Measurements from ENCODE around the gene ZBTB16. TPM values are rescaled to one million over a fixed set of nuclear protein-coding genes. Genes with fewer than 3 reads are reported as not detected.

The ZBTB16 gene
- total and polyA plus RNA-seq, 4 donors: 8.9 to 140 (median 34.5) TPM

DNA sequence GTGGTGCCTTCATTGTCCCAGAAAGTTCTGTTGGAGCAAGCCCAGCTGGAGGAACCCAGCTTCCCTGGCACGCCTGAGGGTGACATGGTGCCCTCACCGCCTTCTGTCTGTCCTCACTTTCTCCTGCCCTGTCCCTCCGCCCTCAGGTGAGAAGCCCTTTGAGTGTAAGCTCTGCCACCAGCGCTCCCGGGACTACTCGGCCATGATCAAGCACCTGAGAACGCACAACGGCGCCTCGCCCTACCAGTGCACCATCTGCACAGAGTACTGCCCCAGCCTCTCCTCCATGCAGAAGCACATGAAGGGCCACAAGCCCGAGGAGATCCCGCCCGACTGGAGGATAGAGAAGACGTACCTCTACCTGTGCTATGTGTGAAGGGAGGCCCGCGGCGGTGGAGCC, 190.7 kb downstream of the ZBTB16 start:
- no peak overlapping the region for H3K9ac ChIP-seq (ENCODE audit: low read depth in 1 of 2, low read length in 2 of 2)
- H3K4me1 ChIP-seq (ENCODE audit: control insufficient read depth in 4 of 4, insufficient read depth in 4 of 4, low read length in 3 of 4): peaks cover 5 to 14% (median 13%) of the 10 kb centered on the region in 4 donors
- DNase-seq (ENCODE audit: low spot score): no peak
- no peak overlapping the region for H3K4me3 ChIP-seq (ENCODE audit: low read depth in 1 of 3, low read length in 3 of 3)
- H3K36me3 ChIP-seq (ENCODE audit: control insufficient read depth in 4 of 4, insufficient read depth in 3 of 4, low read depth in 1 of 4, low read length in 3 of 4): peaks cover 24 to 63% (median 35%) of the 10 kb centered on the region in 4 donors
- WGBS: 92% methylated on average over 17 of the region's 17 CpGs
- no peak overlapping the region for H3K27ac ChIP-seq (ENCODE audit: low read depth in 1 of 2, low read length in 2 of 2)
- TF ChIP-seq HNF4A (conservative IDR thresholded peaks at IDR 0.05) (no peak), FOXA1 (IDR thresholded peaks at IDR 0.05) (no peak)
- H3K9me3 ChIP-seq (ENCODE audit: control insufficient read depth in 4 of 4, low read length in 3 of 4): no peaks in the 10 kb centered on the region
- no peaks in the 10 kb centered on the region for H3K27me3 ChIP-seq (ENCODE audit: control insufficient read depth in 4 of 4, insufficient read depth in 4 of 4, low read length in 3 of 4)

DNA sequence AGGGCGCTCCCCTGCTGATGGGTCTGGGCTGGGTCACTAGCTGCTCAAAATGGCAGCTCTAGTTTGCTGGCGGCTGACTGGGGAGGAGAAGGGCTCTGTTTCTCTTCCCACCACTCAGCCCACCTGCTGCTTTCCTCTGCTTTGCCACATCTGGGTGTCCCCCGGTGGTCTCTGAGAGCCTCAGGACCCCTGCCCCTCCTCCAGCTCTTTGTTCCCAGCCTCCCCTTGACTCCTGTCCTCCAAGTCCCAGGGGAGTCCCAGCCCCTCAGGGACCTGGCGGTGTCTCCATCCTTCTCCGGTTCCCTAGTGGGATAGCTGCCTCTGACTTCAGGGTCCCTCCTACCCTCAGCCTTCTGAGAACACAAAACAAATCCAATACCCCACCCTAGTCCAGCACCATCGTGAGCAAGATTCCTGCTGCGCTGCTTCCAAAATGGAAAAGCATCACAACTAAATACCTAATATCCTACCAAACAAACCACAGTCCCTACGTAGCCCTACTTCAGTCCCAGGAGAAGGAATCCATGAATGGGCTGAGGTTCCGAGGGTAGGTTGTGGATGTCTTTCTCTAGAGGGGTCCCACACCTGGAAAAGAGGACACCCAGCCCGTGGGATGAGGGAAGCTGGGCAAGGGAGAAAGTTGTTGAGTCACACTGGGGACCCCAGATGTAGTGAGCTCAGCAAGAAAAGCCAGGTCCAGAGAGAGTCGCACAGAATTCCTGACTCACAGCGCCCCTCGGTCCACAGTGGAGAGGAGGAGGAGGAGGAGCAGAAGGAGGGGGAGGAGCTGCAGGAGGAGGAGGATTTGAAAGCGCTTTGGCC, 191.7 kb downstream of the ZBTB16 start:
- peaks cover 5 to 25% (median 20%) of the 10 kb centered on the region in 4 donors for H3K4me1 ChIP-seq (ENCODE audit: control insufficient read depth in 4 of 4, insufficient read depth in 4 of 4, low read length in 3 of 4)
- H3K9ac ChIP-seq (ENCODE audit: low read depth in 1 of 2, low read length in 2 of 2): no peak overlapping the region
- H3K9me3 ChIP-seq (ENCODE audit: control insufficient read depth in 4 of 4, low read length in 3 of 4): no peaks in the 10 kb centered on the region
- no peak overlapping the region for H3K27ac ChIP-seq (ENCODE audit: low read depth in 1 of 2, low read length in 2 of 2)
- no peak overlapping the region for H3K4me3 ChIP-seq (ENCODE audit: low read depth in 1 of 3, low read length in 3 of 3)
- no peaks in the 10 kb centered on the region for H3K27me3 ChIP-seq (ENCODE audit: control insufficient read depth in 4 of 4, insufficient read depth in 4 of 4, low read length in 3 of 4)
- no peak for DNase-seq (ENCODE audit: low spot score)
- no peak for TF ChIP-seq HNF4A (conservative IDR thresholded peaks at IDR 0.05)
- peaks cover 22 to 53% (median 29%) of the 10 kb centered on the region in 4 donors for H3K36me3 ChIP-seq (ENCODE audit: control insufficient read depth in 4 of 4, insufficient read depth in 3 of 4, low read depth in 1 of 4, low read length in 3 of 4)
- WGBS: 93% methylated on average over 14 of the region's 14 CpGs

DNA sequence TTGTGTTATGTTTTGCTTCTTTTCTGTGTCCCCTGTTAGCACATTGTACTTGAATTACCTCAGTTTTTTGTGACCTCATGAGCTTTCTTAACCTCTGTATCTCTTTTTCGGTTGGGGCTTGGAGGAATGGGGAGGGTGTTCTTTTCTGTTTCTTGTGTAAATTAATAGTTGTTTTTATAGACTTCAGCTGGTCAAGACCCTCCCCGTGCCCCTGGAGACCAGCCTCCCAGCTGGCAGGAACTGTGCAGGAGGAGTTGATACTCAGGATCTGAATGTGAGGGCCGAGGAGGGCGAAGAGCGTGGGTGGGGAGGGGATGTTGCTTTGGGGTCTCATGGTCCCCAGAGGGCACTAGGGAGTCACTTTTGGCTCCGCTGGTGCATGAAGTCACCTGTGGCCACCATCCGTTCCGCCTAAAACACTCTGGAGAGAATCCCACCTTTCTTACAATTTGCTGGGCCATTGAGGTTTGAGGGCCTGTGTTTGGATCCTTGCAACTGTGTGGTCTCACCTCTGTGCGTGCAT, 192.4 kb downstream of the ZBTB16 start:
- H3K9ac ChIP-seq (ENCODE audit: low read depth in 1 of 2, low read length in 2 of 2): no peak overlapping the region
- no peaks in the 10 kb centered on the region for H3K27me3 ChIP-seq (ENCODE audit: control insufficient read depth in 4 of 4, insufficient read depth in 4 of 4, low read length in 3 of 4)
- H3K9me3 ChIP-seq (ENCODE audit: control insufficient read depth in 4 of 4, low read length in 3 of 4): no peaks in the 10 kb centered on the region
- no peak overlapping the region for H3K4me3 ChIP-seq (ENCODE audit: low read depth in 1 of 3, low read length in 3 of 3)
- TF ChIP-seq RXRA (IDR thresholded peaks at IDR 0.05) (no peak), RAD21 (IDR thresholded peaks at IDR 0.05) (no peak), NR2F2 (IDR thresholded peaks at IDR 0.05) (no peak), EGR1 (IDR thresholded peaks at IDR 0.05; ENCODE audit: low read depth in 2 of 2) (no peak), HNF4A (conservative IDR thresholded peaks at IDR 0.05) (no peak), HNF4G (IDR thresholded peaks at IDR 0.05) (no peak), FOXA2 (IDR thresholded peaks at IDR 0.05) (no peak), FOXA1 (IDR thresholded peaks at IDR 0.05) (no peak), GABPA (IDR thresholded peaks at IDR 0.05 in 1 of 2, conservative IDR thresholded peaks at IDR 0.05 in 1 of 2) (no peak), YY1 (IDR thresholded peaks at IDR 0.05) (no peak), TAF1 (conservative IDR thresholded peaks at IDR 0.05) (no peak), JUND (IDR thresholded peaks at IDR 0.05) (no peak), SP1 (IDR thresholded peaks at IDR 0.05) (no peak)
- TF ChIP-seq, protein P1, sequence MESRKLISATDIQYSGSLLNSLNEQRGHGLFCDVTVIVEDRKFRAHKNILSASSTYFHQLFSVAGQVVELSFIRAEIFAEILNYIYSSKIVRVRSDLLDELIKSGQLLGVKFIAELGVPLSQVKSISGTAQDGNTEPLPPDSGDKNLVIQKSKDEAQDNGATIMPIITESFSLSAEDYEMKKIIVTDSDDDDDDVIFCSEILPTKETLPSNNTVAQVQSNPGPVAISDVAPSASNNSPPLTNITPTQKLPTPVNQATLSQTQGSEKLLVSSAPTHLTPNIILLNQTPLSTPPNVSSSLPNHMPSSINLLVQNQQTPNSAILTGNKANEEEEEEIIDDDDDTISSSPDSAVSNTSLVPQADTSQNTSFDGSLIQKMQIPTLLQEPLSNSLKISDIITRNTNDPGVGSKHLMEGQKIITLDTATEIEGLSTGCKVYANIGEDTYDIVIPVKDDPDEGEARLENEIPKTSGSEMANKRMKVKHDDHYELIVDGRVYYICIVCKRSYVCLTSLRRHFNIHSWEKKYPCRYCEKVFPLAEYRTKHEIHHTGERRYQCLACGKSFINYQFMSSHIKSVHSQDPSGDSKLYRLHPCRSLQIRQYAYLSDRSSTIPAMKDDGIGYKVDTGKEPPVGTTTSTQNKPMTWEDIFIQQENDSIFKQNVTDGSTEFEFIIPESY (IDR thresholded peaks at IDR 0.05): no peak
- TF ChIP-seq, protein P2, sequence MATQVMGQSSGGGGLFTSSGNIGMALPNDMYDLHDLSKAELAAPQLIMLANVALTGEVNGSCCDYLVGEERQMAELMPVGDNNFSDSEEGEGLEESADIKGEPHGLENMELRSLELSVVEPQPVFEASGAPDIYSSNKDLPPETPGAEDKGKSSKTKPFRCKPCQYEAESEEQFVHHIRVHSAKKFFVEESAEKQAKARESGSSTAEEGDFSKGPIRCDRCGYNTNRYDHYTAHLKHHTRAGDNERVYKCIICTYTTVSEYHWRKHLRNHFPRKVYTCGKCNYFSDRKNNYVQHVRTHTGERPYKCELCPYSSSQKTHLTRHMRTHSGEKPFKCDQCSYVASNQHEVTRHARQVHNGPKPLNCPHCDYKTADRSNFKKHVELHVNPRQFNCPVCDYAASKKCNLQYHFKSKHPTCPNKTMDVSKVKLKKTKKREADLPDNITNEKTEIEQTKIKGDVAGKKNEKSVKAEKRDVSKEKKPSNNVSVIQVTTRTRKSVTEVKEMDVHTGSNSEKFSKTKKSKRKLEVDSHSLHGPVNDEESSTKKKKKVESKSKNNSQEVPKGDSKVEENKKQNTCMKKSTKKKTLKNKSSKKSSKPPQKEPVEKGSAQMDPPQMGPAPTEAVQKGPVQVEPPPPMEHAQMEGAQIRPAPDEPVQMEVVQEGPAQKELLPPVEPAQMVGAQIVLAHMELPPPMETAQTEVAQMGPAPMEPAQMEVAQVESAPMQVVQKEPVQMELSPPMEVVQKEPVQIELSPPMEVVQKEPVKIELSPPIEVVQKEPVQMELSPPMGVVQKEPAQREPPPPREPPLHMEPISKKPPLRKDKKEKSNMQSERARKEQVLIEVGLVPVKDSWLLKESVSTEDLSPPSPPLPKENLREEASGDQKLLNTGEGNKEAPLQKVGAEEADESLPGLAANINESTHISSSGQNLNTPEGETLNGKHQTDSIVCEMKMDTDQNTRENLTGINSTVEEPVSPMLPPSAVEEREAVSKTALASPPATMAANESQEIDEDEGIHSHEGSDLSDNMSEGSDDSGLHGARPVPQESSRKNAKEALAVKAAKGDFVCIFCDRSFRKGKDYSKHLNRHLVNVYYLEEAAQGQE (IDR thresholded peaks at IDR 0.05): no peak
- TF ChIP-seq, protein P3, sequence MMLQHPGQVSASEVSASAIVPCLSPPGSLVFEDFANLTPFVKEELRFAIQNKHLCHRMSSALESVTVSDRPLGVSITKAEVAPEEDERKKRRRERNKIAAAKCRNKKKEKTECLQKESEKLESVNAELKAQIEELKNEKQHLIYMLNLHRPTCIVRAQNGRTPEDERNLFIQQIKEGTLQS (IDR thresholded peaks at IDR 0.05): no peak
- 86% methylated on average over 9 of the region's 9 CpGs for WGBS
- no peak overlapping the region for H3K27ac ChIP-seq (ENCODE audit: low read depth in 1 of 2, low read length in 2 of 2)
- DNase-seq (ENCODE audit: low spot score): no peak
- peaks cover 19 to 46% (median 24%) of the 10 kb centered on the region in 4 donors for H3K36me3 ChIP-seq (ENCODE audit: control insufficient read depth in 4 of 4, insufficient read depth in 3 of 4, low read depth in 1 of 4, low read length in 3 of 4)
- H3K4me1 ChIP-seq (ENCODE audit: control insufficient read depth in 4 of 4, insufficient read depth in 4 of 4, low read length in 3 of 4): peaks cover 7 to 29% (median 26%) of the 10 kb centered on the region in 4 donors

Measured in liver (tissue), 9 donors.